LNCaP clone FGC (cell line): ENCODE results near the gene SLC41A1.

Experiments used
- DNase-seq: peaks from one replicate; pipeline ENCODE4 v3.0.0-alpha.2; 2011; ENCODE audit warnings: low read depth
- H3K4me3 ChIP-seq: 2 replicates; pipeline ENCODE4 v1.5.1; 2011; ENCODE audit warnings: mild to moderate bottlenecking, low read depth, low read length, control low read depth
- CTCF ChIP-seq: IDR thresholded peaks from 2 replicates; pipeline ENCODE4 v1.5.1; 2012; ENCODE audit warnings: mild to moderate bottlenecking; ENCODE audit not compliant: control insufficient read depth, insufficient read depth; ENCODE audit errors: extremely low read depth

The SLC41A1 gene

GRCh38 chr1:205809469-205809868 lies 3.5 kb downstream of the SLC41A1 start:
- TF ChIP-seq CTCF, result no peak
- DNase-seq, result no peak
- no peak overlapping the region for H3K4me3 ChIP-seq

GRCh38 chr1:205805082-205805711 lies 7.8 kb downstream of the SLC41A1 start:
- DNase-seq, result no peak
- H3K4me3 ChIP-seq, result no peak overlapping the region
- no peak for TF ChIP-seq CTCF

- no peak for TF ChIP-seq CTCF
- no peak overlapping the region for H3K4me3 ChIP-seq
Observed at GRCh38 chr1:205804605-205805004, 8.4 kb downstream of the SLC41A1 start.

GRCh38 chr1:205803986-205804385 lies 9.0 kb downstream of the SLC41A1 start:
- DNase-seq, result no peak
- no peak overlapping the region for H3K4me3 ChIP-seq
- no peak for TF ChIP-seq CTCF

More at GRCh38 chr1:205804605-205805004, 8.4 kb downstream of the SLC41A1 start:
- no peak for DNase-seq

- no peak for DNase-seq
- H3K4me3 ChIP-seq, result no peak overlapping the region
- no peak for TF ChIP-seq CTCF
Observed at GRCh38 chr1:205802060-205802459, 10.9 kb downstream of the SLC41A1 start.

- no peak for DNase-seq
- H3K4me3 ChIP-seq, result no peak overlapping the region
- TF ChIP-seq CTCF, result no peak
Observed at GRCh38 chr1:205800981-205801703, 11.9 kb downstream of the SLC41A1 start.

GRCh38 chr1:205800427-205800826 lies 12.6 kb downstream of the SLC41A1 start:
- no peak for TF ChIP-seq CTCF
- H3K4me3 ChIP-seq, result no peak overlapping the region
- DNase-seq, result no peak
